Skeletal muscle tissue (tissue), 4 donors: ENCODE measurements around the gene AGBL1. TPM values are rescaled to one million over a fixed set of nuclear protein-coding genes. Genes with fewer than 3 reads are reported as not detected.

Experiments
- H3K27ac ChIP-seq: one replicate; pipeline ENCODE4 v1.7.0; 2013; ENCODE audit warnings: mild to moderate bottlenecking, low read depth, low read length, inconsistent platforms
- H3K27me3 ChIP-seq, 3 donors: one replicate each; pipeline ENCODE4 v1.7.0; 2013; ENCODE audit warnings: low read length in 3 of 3; ENCODE audit not compliant: control insufficient read depth in 3 of 3, insufficient read depth in 3 of 3
- H3K36me3 ChIP-seq, 3 donors: one replicate each; pipeline ENCODE4 v1.7.0; 2013; ENCODE audit warnings: low read length in 3 of 3; ENCODE audit not compliant: control insufficient read depth in 3 of 3, insufficient read depth in 3 of 3
- H3K4me1 ChIP-seq, 3 donors: one replicate each; pipeline ENCODE4 v1.7.0; 2013; ENCODE audit warnings: low read length in 3 of 3, mild to moderate bottlenecking in 3 of 3; ENCODE audit not compliant: control insufficient read depth in 3 of 3, insufficient read depth in 3 of 3
- H3K4me3 ChIP-seq, 3 donors: one replicate each; pipeline ENCODE4 v1.7.0; 2013; ENCODE audit warnings: low read length in 3 of 3
- H3K9ac ChIP-seq, 3 donors: one replicate each; pipeline ENCODE4 v1.7.0; 2013; ENCODE audit warnings: low read length in 3 of 3, mild to moderate bottlenecking in 3 of 3, moderate library complexity in 2 of 3, low read depth in 1 of 3
- H3K9me3 ChIP-seq, 3 donors: one replicate each; pipeline ENCODE4 v1.7.0; 2013; ENCODE audit warnings: low read length in 3 of 3; ENCODE audit not compliant: control insufficient read depth in 3 of 3
- total RNA-seq: library from RNA; depleted of rRNA; stranded (reverse); fragments of >200 nt; gene quantifications from one replicate; pipeline ENCODE4 v1.2.3, GENCODE V29; 2014
- donor health status: Osteomylitis.

Gene AGBL1
- total RNA-seq, 1 donor from 2014 or later = 31.3 TPM

GRCh38 chr15:86624261-86625036 is 544.8 kb downstream of the AGBL1 start:
- no peaks in the 10 kb centered on the region for H3K27me3 ChIP-seq
- no peaks in the 10 kb centered on the region for H3K9me3 ChIP-seq
- H3K9ac ChIP-seq = peak overlapping the region; percentile 57 to 66 (median 60)
- peaks cover 3 to 20% (median 12%) of the 10 kb centered on the region in 3 donors for H3K4me1 ChIP-seq
- H3K4me3 ChIP-seq = peak overlapping the region; percentile 25 to 60 (median 45)
- no peaks in the 10 kb centered on the region for H3K36me3 ChIP-seq
- H3K27ac ChIP-seq = peak overlapping the region; percentile 84

GRCh38 chr15:86629409-86630356 is 550.0 kb downstream of the AGBL1 start:
- H3K27me3 ChIP-seq = no peaks in the 10 kb centered on the region
- no peaks in the 10 kb centered on the region for H3K36me3 ChIP-seq
- no peak overlapping the region for H3K4me3 ChIP-seq
- no peak overlapping the region for H3K27ac ChIP-seq
- H3K9me3 ChIP-seq = no peaks in the 10 kb centered on the region
- H3K4me1 ChIP-seq = peaks cover 0 to 4% (median 3%) of the 10 kb centered on the region in 3 donors
- H3K9ac ChIP-seq = no peak overlapping the region

GRCh38 chr15:86630946-86631345 is 551.3 kb downstream of the AGBL1 start:
- H3K4me3 ChIP-seq = no peak overlapping the region
- no peaks in the 10 kb centered on the region for H3K27me3 ChIP-seq

GRCh38 chr15:86634146-86634545 is 554.5 kb downstream of the AGBL1 start:
- no peaks in the 10 kb centered on the region for H3K9me3 ChIP-seq
- no peak overlapping the region for H3K27ac ChIP-seq
- no peak overlapping the region for H3K4me3 ChIP-seq
- H3K36me3 ChIP-seq = no peaks in the 10 kb centered on the region
- no peak overlapping the region for H3K9ac ChIP-seq
- H3K27me3 ChIP-seq = no peaks in the 10 kb centered on the region
- H3K4me1 ChIP-seq = no peaks in the 10 kb centered on the region

More at GRCh38 chr15:86630946-86631345, 551.3 kb downstream of the AGBL1 start:
- no peaks in the 10 kb centered on the region for H3K4me1 ChIP-seq
- no peaks in the 10 kb centered on the region for H3K36me3 ChIP-seq
- no peak overlapping the region for H3K27ac ChIP-seq
- no peaks in the 10 kb centered on the region for H3K9me3 ChIP-seq
- H3K9ac ChIP-seq = no peak overlapping the region

GRCh38 chr15:86634992-86635638 is 555.4 kb downstream of the AGBL1 start:
- Histone ChIP-seq H3K9ac (no peak overlapping the region), H3K4me3 (no peak overlapping the region), H3K27me3 (no peaks in the 10 kb centered on the region), H3K4me1 (no peaks in the 10 kb centered on the region), H3K9me3 (no peaks in the 10 kb centered on the region), H3K36me3 (no peaks in the 10 kb centered on the region), H3K27ac (no peak overlapping the region)

- Histone ChIP-seq H3K4me1 (no peaks in the 10 kb centered on the region), H3K27ac (no peak overlapping the region), H3K9ac (no peak overlapping the region), H3K27me3 (no peaks in the 10 kb centered on the region), H3K9me3 (no peaks in the 10 kb centered on the region), H3K4me3 (no peak overlapping the region), H3K36me3 (no peaks in the 10 kb centered on the region)
These were observed 564.7 kb downstream of the AGBL1 start for GRCh38 chr15:86644339-86644738.

- no peaks in the 10 kb centered on the region for H3K4me1 ChIP-seq
- no peak overlapping the region for H3K27ac ChIP-seq
- no peak overlapping the region for H3K9ac ChIP-seq
- no peaks in the 10 kb centered on the region for H3K36me3 ChIP-seq
- no peaks in the 10 kb centered on the region for H3K27me3 ChIP-seq
- no peaks in the 10 kb centered on the region for H3K9me3 ChIP-seq
- H3K4me3 ChIP-seq = no peak overlapping the region
These were observed 566.3 kb downstream of the AGBL1 start for GRCh38 chr15:86645925-86646500.

GRCh38 chr15:86647810-86648440 is 568.3 kb downstream of the AGBL1 start:
- no peaks in the 10 kb centered on the region for H3K9me3 ChIP-seq
- H3K9ac ChIP-seq = no peak overlapping the region
- H3K4me3 ChIP-seq = no peak overlapping the region
- H3K4me1 ChIP-seq = no peaks in the 10 kb centered on the region
- no peaks in the 10 kb centered on the region for H3K27me3 ChIP-seq
- H3K36me3 ChIP-seq = no peaks in the 10 kb centered on the region
- H3K27ac ChIP-seq = no peak overlapping the region

- no peak overlapping the region for H3K27ac ChIP-seq
- H3K4me3 ChIP-seq = no peak overlapping the region
- no peaks in the 10 kb centered on the region for H3K4me1 ChIP-seq
- H3K9ac ChIP-seq = no peak overlapping the region
- H3K27me3 ChIP-seq = no peaks in the 10 kb centered on the region
- no peaks in the 10 kb centered on the region for H3K9me3 ChIP-seq
- no peaks in the 10 kb centered on the region for H3K36me3 ChIP-seq
These were observed 569.6 kb downstream of the AGBL1 start for GRCh38 chr15:86649277-86649676.
